PFSK-1 (cell line): Measurements from ENCODE around the gene SCAF4.

Experiments
- FOXP2 ChIP-seq: optimal IDR thresholded peaks from 2 replicates; pipeline ENCODE3; 2011; ENCODE audit warnings: borderline replicate concordance, control low read depth, inconsistent platforms; ENCODE audit not compliant: insufficient read depth; ENCODE audit errors: extremely low read length, extremely low read depth
- POLR2AphosphoS5 ChIP-seq: IDR thresholded peaks from 2 replicates; pipeline ENCODE4 v1.6.1; 2012; ENCODE audit warnings: low read depth, mild to moderate bottlenecking, control low read depth, low read length, moderate library complexity
- REST ChIP-seq, 2 experiments: IDR thresholded peaks; 2 replicates each; pipeline versions ENCODE4 v1.6.1 to v1.8.0; 2011 to 2012; ENCODE audit warnings: low read depth in 2 of 2, low read length in 2 of 2, control low read depth in 1 of 2, inconsistent platforms in 1 of 2, mild to moderate bottlenecking in 1 of 2, moderate library complexity in 1 of 2; ENCODE audit not compliant: insufficient read depth in 1 of 2
- SIN3A ChIP-seq: IDR thresholded peaks from 2 replicates; pipeline ENCODE4 v1.6.1; 2012; ENCODE audit warnings: mild to moderate bottlenecking, low read length, moderate library complexity, borderline replicate concordance; ENCODE audit not compliant: insufficient read depth
- TAF1 ChIP-seq: IDR thresholded peaks from 2 replicates; pipeline ENCODE4 v1.6.1; 2012; ENCODE audit warnings: low read length, control low read depth, borderline replicate concordance; ENCODE audit not compliant: insufficient read depth

The SCAF4 gene

GRCh38 chr21:31688603-31689368, 43.1 kb downstream of the SCAF4 start:
- TF ChIP-seq POLR2AphosphoS5 (no peak), SIN3A (no peak), TAF1 (no peak), REST (IDR thresholded peaks at IDR 0.05; ENCODE audit: insufficient read depth in 1 of 2, low read depth in 2 of 2, low read length in 2 of 2) (no peak), FOXP2 (no peak)

- TF ChIP-seq FOXP2 = no peak
- no peak for TF ChIP-seq POLR2AphosphoS5
- no peak for TF ChIP-seq TAF1
These were observed 44.8 kb downstream of the SCAF4 start for GRCh38 chr21:31687108-31687507.

GRCh38 chr21:31686272-31686915, 45.5 kb downstream of the SCAF4 start:
- TF ChIP-seq POLR2AphosphoS5 (no peak), SIN3A (no peak), REST (IDR thresholded peaks at IDR 0.05; ENCODE audit: insufficient read depth in 1 of 2, low read depth in 2 of 2, low read length in 2 of 2) (no peak), FOXP2 (no peak), TAF1 (no peak)

- TF ChIP-seq SIN3A (no peak), POLR2AphosphoS5 (no peak), REST (IDR thresholded peaks at IDR 0.05; ENCODE audit: insufficient read depth in 1 of 2, low read depth in 2 of 2, low read length in 2 of 2) (no peak), TAF1 (no peak), FOXP2 (no peak)
These were observed 47.0 kb downstream of the SCAF4 start for GRCh38 chr21:31684918-31685317.

GRCh38 chr21:31683029-31683428, 48.9 kb downstream of the SCAF4 start:
- TF ChIP-seq REST (IDR thresholded peaks at IDR 0.05; ENCODE audit: insufficient read depth in 1 of 2, low read depth in 2 of 2, low read length in 2 of 2) (no peak), POLR2AphosphoS5 (no peak), TAF1 (no peak)
